ENCODE data around the gene C1orf56. TPM values are rescaled to one million over a fixed set of nuclear protein-coding genes. Genes with fewer than 3 reads are reported as not detected.

The C1orf56 gene
- total and polyA plus RNA-seq, 2 of the 13 experiments (the other 11 are each of a cell fraction or from before 2014, with no cell fraction given) = 1.5 to 3.2 TPM

- TF ChIP-seq ZNF362 (CRISPR knock-in tag; IDR thresholded peaks at IDR 0.05; ENCODE audit: borderline replicate concordance) (0 out of 2 replicates have a peak, but pooled peaks have one; percentile 23), ZNF580 (CRISPR knock-in tag; IDR thresholded peaks at IDR 0.05; ENCODE audit: borderline replicate concordance, low read depth) (no peak; the same call in 1 of the 2 replicates), KLF9 (CRISPR knock-in tag; IDR thresholded peaks at IDR 0.05; ENCODE audit: low read depth) (no peak), DZIP1 (CRISPR knock-in tag; IDR thresholded peaks at IDR 0.05) (no peak), MAF1 (CRISPR knock-in tag; IDR thresholded peaks at IDR 0.05; ENCODE audit: borderline replicate concordance) (no peak), GTF3A (CRISPR knock-in tag; conservative IDR thresholded peaks at IDR 0.05) (no peak), ZBED4 (CRISPR knock-in tag; IDR thresholded peaks at IDR 0.05; ENCODE audit: borderline replicate concordance) (no peak), NFAT5 (CRISPR knock-in tag; IDR thresholded peaks at IDR 0.05) (no peak), ERF (CRISPR knock-in tag; IDR thresholded peaks at IDR 0.05) (no peak), TRAFD1 (CRISPR knock-in tag; IDR thresholded peaks at IDR 0.05; ENCODE audit: borderline replicate concordance) (no peak), ZNF253 (CRISPR knock-in tag; IDR thresholded peaks at IDR 0.05; ENCODE audit: borderline replicate concordance) (no peak), MTA3 (CRISPR knock-in tag; IDR thresholded peaks at IDR 0.05) (no peak), ARHGAP35 (CRISPR knock-in tag; IDR thresholded peaks at IDR 0.05; ENCODE audit: borderline replicate concordance) (no peak)
These were observed 22.9 kb upstream of the C1orf56 start (continued) for GRCh38 chr1:151024540-151025146.
